GM23338 (cell line): Measurements from ENCODE around the gene SCCPDH.

ENCODE experiments used
- CREB1 ChIP-seq: fragments of 250-450 bp; sonication (Bioruptor Pico); IDR thresholded peaks from 2 replicates; pipeline ENCODE4 v1.5.0; 2020; ENCODE audit warnings: low read depth, mild to moderate bottlenecking, moderate library complexity
- CTCF ChIP-seq, 2 experiments: fragments of 200-600 bp in 1 of 2; sonication (generic) in 1 of 2; conservative IDR thresholded peaks; 2 replicates each; pipeline versions ENCODE4 v1.5.1 to v1.6.1; 2016 to 2017; ENCODE audit warnings: antibody characterized with exemption in 2 of 2, low read depth in 2 of 2, mild to moderate bottlenecking in 2 of 2, moderate library complexity in 1 of 2
- ETS1 ChIP-seq: IDR thresholded peaks from 2 replicates; pipeline ENCODE4 v1.6.1; 2016; ENCODE audit warnings: antibody characterized with exemption
- EZH2 ChIP-seq: fragments of 200-600 bp; sonication (generic); IDR thresholded peaks from one replicate; pipeline ENCODE4 v1.8.0; 2017; ENCODE audit warnings: antibody characterized with exemption, mild to moderate bottlenecking, low read depth; ENCODE audit not compliant: unreplicated experiment
- EZH2phosphoT487 ChIP-seq: fragments of 200-600 bp; sonication (generic); IDR thresholded peaks from one replicate; pipeline ENCODE4 v1.8.1; 2018; ENCODE audit warnings: antibody characterized with exemption; ENCODE audit not compliant: unreplicated experiment
- JUNB ChIP-seq: IDR thresholded peaks from one replicate; pipeline ENCODE4 v1.6.1; 2016; ENCODE audit warnings: antibody characterized with exemption; ENCODE audit not compliant: unreplicated experiment
- NANOG ChIP-seq: IDR thresholded peaks from 2 replicates; pipeline ENCODE4 v1.6.1; 2016; ENCODE audit warnings: antibody characterized with exemption, borderline replicate concordance
- POLR2AphosphoS5 ChIP-seq: IDR thresholded peaks from 2 replicates; pipeline ENCODE4 v1.6.1; 2016; ENCODE audit warnings: antibody characterized with exemption, low read depth
- REST ChIP-seq: IDR thresholded peaks from one replicate; pipeline ENCODE4 v1.6.1; 2018; ENCODE audit warnings: antibody characterized with exemption; ENCODE audit not compliant: unreplicated experiment
- STAT1 ChIP-seq: IDR thresholded peaks from one replicate; pipeline ENCODE4 v1.6.1; 2016; ENCODE audit warnings: antibody characterized with exemption; ENCODE audit not compliant: unreplicated experiment
- ZNF114 ChIP-seq: fragments of 250-450 bp; sonication (Bioruptor Pico); IDR thresholded peaks from 2 replicates; pipeline ENCODE4 v1.5.0; 2020; ENCODE audit warnings: mild to moderate bottlenecking, moderate library complexity
- ZNF331 ChIP-seq: fragments of 250-450 bp; sonication (Bioruptor Pico); IDR thresholded peaks from 2 replicates; pipeline ENCODE4 v1.5.0; 2020; ENCODE audit warnings: low read depth, mild to moderate bottlenecking, moderate library complexity
- ZNF462 ChIP-seq: fragments of 250-450 bp; sonication (Bioruptor Pico); IDR thresholded peaks from 2 replicates; pipeline ENCODE4 v1.5.0; 2020; ENCODE audit warnings: mild to moderate bottlenecking, moderate library complexity

- TF ChIP-seq CREB1 (CRISPR knock-in tag) (no peak), JUNB (no peak), EZH2 (no peak), REST (no peak), CTCF (conservative IDR thresholded peaks at IDR 0.05; ENCODE audit: low read depth in 2 of 2) (no peak), EZH2phosphoT487 (no peak), ZNF331 (no peak), POLR2AphosphoS5 (no peak), NANOG (no peak), ETS1 (no peak), ZNF114 (no peak), ZNF462 (CRISPR knock-in tag) (no peak), STAT1 (no peak)
These were observed 81.0 kb downstream of the SCCPDH start for GRCh38 chr1:246805135-246805716.
